Measurements from ENCODE around the gene CASK. TPM values are rescaled to one million over a fixed set of nuclear protein-coding genes. Genes with fewer than 3 reads are reported as not detected.

Gene CASK
- total RNA-seq, 1 donor from 2014 or later = 23.0 TPM

- Mint-ChIP-seq H3K4me1 (peaks cover 24% of the 10 kb centered on the region), H3K4me3 (peak overlapping the region; percentile 91), H3K9me3 (no peaks in the 10 kb centered on the region), H3K36me3 (ENCODE audit: low read depth) (no peaks in the 10 kb centered on the region), H3K27me3 (no peaks in the 10 kb centered on the region), H3K27ac (peak overlapping the region; percentile 81)
- TF ChIP-seq CTCF (IDR thresholded peaks at IDR 0.05) = no peak
- POLR2A ChIA-PET = interaction anchor here (0.6 to 0.7 kb wide), 2 partner anchors 62 to 1029 kb away, joined by 3 to 5 read pairs; no protein-coding TSS in a partner anchor
- CTCF ChIA-PET = no interaction called here
- DNase-seq = peak; percentile 19
- ATAC-seq (ENCODE audit: low read depth) = peak; percentile 16
- intact Hi-C loops (cut with micrococcal nuclease) = loop anchor here (1.0 to 10.0 kb wide), 4 partner anchors 40 to 1732 kb away; no protein-coding TSS in a partner anchor
These were observed 763 bp downstream of the CASK start for GRCh38 chrX:41922431-41923151.

DNA sequence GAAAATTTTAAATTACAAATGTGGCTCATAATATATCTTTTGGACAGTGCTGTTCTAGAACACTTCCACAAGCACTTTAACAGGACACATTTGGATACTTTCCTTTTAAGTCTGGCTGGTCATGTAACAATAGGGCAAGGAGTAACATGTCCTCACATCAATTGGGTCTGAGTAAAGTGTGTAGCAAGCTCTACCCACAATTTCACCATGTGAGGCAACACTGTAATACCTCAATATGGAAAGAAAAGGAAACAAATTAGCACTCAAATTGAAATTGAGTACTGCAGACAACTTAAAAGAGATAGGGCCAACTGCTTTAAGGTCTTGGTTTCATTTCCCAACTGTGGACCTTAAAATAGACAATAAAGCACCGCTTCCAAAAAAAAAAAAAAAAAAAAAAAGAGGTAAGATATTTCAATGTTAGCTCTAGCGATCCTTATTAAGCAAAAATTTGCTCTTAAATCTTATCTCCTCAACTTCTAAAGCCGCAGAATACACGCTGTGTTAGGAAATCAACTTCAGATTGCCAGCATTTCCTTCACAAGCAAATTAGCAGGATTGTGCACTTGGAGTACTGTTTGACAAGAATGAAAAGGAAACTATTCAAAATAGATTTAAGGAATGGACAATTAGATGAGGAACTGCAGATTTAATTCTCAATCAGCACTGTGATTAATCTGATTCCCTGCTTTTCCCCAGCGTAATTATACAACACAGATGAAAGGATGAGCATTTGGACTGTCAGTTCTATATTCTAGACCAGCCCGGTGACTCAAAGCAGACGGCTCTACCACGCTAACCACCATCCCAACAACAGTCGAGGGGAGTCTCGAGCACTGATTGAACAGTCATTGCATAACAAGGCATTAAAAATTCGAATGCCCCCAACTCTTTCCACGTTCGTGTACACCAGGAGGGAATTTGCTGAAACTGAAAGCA lies 1.6 kb downstream of the CASK start:
- no peak for ATAC-seq (ENCODE audit: low read depth)
- H3K27ac Mint-ChIP-seq = peak overlapping the region; percentile 81
- intact Hi-C loops (cut with micrococcal nuclease) = loop anchor here (5.0 to 10.0 kb wide), 3 partner anchors 39 to 1023 kb away; no protein-coding TSS in a partner anchor
- no peak for DNase-seq
- no peaks in the 10 kb centered on the region for H3K27me3 Mint-ChIP-seq
- TF ChIP-seq CTCF (IDR thresholded peaks at IDR 0.05) = no peak
- H3K36me3 Mint-ChIP-seq (ENCODE audit: low read depth) = no peaks in the 10 kb centered on the region
- H3K9me3 Mint-ChIP-seq = no peaks in the 10 kb centered on the region
- ChIA-PET POLR2A (interaction anchor here (0.6 kb wide), 2 partner anchors 52 to 61 kb away, joined by 5 read pairs; no protein-coding TSS in a partner anchor), CTCF (no interaction called here)
- peaks cover 27% of the 10 kb centered on the region for H3K4me1 Mint-ChIP-seq
- H3K4me3 Mint-ChIP-seq = peak overlapping the region; percentile 91

DNA sequence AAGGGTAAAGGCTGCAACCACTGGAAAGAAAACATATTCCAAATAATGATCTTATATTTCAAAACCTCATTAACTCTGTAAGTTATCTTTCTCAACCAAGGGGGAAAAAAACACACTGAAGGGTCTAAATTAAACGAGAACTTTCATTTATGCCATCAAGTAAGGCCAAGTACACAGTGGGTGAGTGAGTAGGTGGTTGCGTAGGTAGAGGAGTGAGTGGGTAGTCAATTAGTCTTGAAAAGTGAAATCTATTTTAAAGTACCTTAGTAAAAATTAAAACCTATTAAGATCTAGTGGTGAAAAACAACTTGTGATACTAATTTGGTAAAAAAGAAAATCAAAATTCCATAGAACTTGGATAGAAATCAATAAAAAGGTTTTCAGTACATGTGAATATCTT lies 3.5 kb downstream of the CASK start:
- DNase-seq (no peak), ATAC-seq (ENCODE audit: low read depth) (no peak)
- ChIA-PET POLR2A (no interaction called here), CTCF (no interaction called here)
- no peak overlapping the region for H3K4me3 Mint-ChIP-seq
- H3K27me3 Mint-ChIP-seq = no peaks in the 10 kb centered on the region
- H3K9me3 Mint-ChIP-seq = no peaks in the 10 kb centered on the region
- H3K36me3 Mint-ChIP-seq (ENCODE audit: low read depth) = peaks cover 3% of the 10 kb centered on the region
- intact Hi-C loops (cut with micrococcal nuclease) = loop anchor here (5.0 to 10.0 kb wide), 3 partner anchors 38 to 1025 kb away; no protein-coding TSS in a partner anchor
- no peak for TF ChIP-seq CTCF (IDR thresholded peaks at IDR 0.05)
- H3K27ac Mint-ChIP-seq = no peak overlapping the region
- peaks cover 32% of the 10 kb centered on the region for H3K4me1 Mint-ChIP-seq

DNA sequence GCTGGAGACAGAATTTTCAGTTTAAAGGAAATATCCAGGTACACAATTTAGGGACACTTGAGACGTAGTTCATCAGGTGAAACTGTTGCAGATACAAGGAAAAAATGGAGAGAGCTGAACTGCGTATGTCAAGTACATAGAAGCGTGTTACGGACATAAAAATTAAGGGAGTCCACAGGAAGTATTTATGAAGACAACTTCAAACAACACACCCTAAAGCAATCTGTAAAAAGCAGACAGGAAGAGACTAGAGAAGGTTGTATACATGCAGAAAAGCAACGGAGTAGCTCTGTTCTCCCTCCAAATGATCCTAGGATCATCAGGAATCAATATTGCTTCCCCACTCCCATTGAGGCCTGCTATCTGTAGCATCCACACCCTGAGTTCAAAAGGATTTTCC lies 5.8 kb downstream of the CASK start:
- Mint-ChIP-seq H3K9me3 (no peaks in the 10 kb centered on the region), H3K27me3 (no peaks in the 10 kb centered on the region), H3K27ac (no peak overlapping the region), H3K4me3 (no peak overlapping the region), H3K4me1 (peaks cover 33% of the 10 kb centered on the region), H3K36me3 (ENCODE audit: low read depth) (peaks cover 6% of the 10 kb centered on the region)
- TF ChIP-seq CTCF (IDR thresholded peaks at IDR 0.05) = no peak
- ATAC-seq (ENCODE audit: low read depth) = no peak
- POLR2A ChIA-PET = no interaction called here
- DNase-seq = no peak
- CTCF ChIA-PET = no interaction called here
- intact Hi-C loops (cut with micrococcal nuclease) = no loop called here

DNA sequence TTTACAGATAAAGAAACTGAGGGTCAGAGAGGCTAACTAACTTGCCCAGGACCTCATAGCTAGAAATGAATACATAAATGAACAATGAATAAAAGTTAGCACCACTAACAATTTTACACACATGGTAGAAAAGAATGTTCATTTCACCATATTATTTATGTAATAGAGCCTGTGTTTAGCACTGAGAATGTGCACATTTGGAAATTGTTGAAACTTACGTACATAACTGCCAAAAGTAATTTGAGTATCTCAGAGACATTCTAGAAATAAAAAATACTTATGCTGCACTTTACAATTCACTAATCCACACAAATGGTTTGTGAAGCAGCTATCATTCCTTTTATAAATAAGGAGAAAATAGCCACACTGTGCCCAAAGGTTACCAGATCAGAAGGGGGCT lies 9.9 kb downstream of the CASK start:
- Mint-ChIP-seq H3K27ac (no peak overlapping the region), H3K4me3 (no peak overlapping the region), H3K36me3 (ENCODE audit: low read depth) (peaks cover 6% of the 10 kb centered on the region), H3K9me3 (no peaks in the 10 kb centered on the region), H3K27me3 (no peaks in the 10 kb centered on the region), H3K4me1 (peaks cover 17% of the 10 kb centered on the region)
- no peak for TF ChIP-seq CTCF (IDR thresholded peaks at IDR 0.05)
- POLR2A ChIA-PET = no interaction called here
- intact Hi-C loops (cut with micrococcal nuclease) = no loop called here
- CTCF ChIA-PET = no interaction called here
- ATAC-seq (ENCODE audit: low read depth) (no peak), DNase-seq (no peak)
